Measurements from ENCODE around the gene ATOH8.

ATOH8 gene

DNA sequence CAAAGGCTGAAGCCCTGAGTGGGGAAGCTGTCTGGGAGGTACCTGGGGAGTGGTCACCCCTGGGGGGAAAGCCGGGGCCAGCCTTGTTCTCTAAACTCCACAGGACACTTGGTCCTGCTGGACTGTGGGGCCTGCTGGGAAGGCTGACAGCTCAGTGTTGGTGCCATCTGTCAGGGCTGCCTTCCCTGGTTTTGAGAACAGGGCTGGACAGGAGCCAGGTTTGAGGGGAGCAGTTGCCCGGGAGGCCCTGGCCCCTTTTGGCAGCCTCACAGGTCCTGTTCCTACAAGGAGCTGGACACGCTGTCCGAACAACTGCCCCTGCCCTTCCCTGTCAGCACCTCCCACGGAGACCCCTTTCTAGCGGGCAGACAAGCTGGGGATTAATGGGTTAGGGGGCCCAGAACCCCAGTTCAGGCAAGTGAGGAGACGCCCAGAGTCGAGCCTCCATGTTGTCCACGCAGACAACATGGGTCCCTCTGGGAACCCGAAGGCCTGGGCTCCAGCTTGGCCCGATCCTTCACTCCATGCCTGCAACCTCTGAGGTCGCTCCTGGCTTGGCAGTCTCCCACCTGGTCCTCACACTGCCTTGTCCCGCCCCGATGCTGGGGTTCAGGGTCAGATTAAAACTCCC, 40.8 kb downstream of the ATOH8 start:
- no peak for TF ChIP-seq CTCF (IDR thresholded peaks at IDR 0.05; ENCODE audit: low read depth, low read length, missing control alignments)
- no peak overlapping the region for H3K4me3 ChIP-seq (ENCODE audit: low read depth, low read length)
- no peak overlapping the region for H3K27ac ChIP-seq
- in situ Hi-C loops (cut with HindIII; ENCODE audit: low pct_ligation_motif_present, low sequenced_read_pairs) = no loop called here
- H3K27me3 ChIP-seq (replicated peaks) = no peaks in the 10 kb centered on the region
- no peaks in the 10 kb centered on the region for H3K36me3 ChIP-seq (replicated peaks)
- no peak for DNase-seq

DNA sequence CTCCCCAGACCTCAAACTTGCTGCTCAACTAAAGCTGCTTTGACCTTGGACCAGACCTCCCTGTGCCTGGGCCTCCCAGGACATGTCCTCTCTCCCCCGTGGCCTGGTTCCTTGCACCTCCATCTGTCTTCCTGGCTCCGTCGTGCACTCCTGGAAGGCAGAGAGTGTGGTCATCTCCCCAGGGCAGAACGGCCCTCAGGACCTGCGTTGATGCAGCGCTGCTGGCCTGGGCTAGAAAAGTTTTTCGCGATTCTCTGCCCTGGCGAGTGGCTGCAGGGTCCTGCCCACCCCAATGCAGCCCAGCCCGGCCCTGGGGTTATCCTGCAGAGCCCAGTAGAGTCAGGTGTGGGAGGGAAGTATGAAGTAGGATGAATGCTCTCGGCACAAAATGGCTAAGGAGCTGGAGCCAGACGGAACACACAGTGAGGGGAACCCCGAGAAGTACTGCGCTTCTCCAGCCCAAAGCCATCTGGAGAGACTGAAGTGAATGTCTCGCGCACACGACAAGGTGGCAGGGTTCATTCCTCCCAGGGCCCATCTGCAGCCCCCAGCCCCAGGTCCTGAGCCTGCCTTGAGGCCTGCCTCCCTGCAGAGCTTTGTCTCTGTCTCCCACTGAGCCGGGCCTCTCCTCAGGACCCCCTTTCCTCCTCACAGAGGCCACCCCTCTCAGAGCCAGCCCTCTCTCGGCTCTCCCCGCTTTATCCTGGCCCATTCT, 41.7 kb downstream of the ATOH8 start:
- no peak for DNase-seq
- no peak overlapping the region for H3K27ac ChIP-seq
- no peaks in the 10 kb centered on the region for H3K36me3 ChIP-seq (replicated peaks)
- H3K27me3 ChIP-seq (replicated peaks) = no peaks in the 10 kb centered on the region
- no peak for TF ChIP-seq CTCF (IDR thresholded peaks at IDR 0.05; ENCODE audit: low read depth, low read length, missing control alignments)
- no peak overlapping the region for H3K4me3 ChIP-seq (ENCODE audit: low read depth, low read length)
- in situ Hi-C loops (cut with HindIII; ENCODE audit: low pct_ligation_motif_present, low sequenced_read_pairs) = no loop called here

GRCh38 chr2:85796046-85796340, 42.2 kb downstream of the ATOH8 start:
- no peak for TF ChIP-seq CTCF (IDR thresholded peaks at IDR 0.05; ENCODE audit: low read depth, low read length, missing control alignments)
- DNase-seq = no peak
- in situ Hi-C loops (cut with HindIII; ENCODE audit: low pct_ligation_motif_present, low sequenced_read_pairs) = no loop called here
- no peaks in the 10 kb centered on the region for H3K36me3 ChIP-seq (replicated peaks)
- no peak overlapping the region for H3K4me3 ChIP-seq (ENCODE audit: low read depth, low read length)
- no peaks in the 10 kb centered on the region for H3K27me3 ChIP-seq (replicated peaks)
- no peak overlapping the region for H3K27ac ChIP-seq

GRCh38 chr2:85796341-85797262, 42.8 kb downstream of the ATOH8 start:
- no peak overlapping the region for H3K4me3 ChIP-seq (ENCODE audit: low read depth, low read length)
- H3K27ac ChIP-seq = no peak overlapping the region
- H3K27me3 ChIP-seq (replicated peaks) = no peaks in the 10 kb centered on the region
- no peaks in the 10 kb centered on the region for H3K36me3 ChIP-seq (replicated peaks)
- no peak for DNase-seq
- no peak for TF ChIP-seq CTCF (IDR thresholded peaks at IDR 0.05; ENCODE audit: low read depth, low read length, missing control alignments)
- in situ Hi-C loops (cut with HindIII; ENCODE audit: low pct_ligation_motif_present, low sequenced_read_pairs) = no loop called here

DNA sequence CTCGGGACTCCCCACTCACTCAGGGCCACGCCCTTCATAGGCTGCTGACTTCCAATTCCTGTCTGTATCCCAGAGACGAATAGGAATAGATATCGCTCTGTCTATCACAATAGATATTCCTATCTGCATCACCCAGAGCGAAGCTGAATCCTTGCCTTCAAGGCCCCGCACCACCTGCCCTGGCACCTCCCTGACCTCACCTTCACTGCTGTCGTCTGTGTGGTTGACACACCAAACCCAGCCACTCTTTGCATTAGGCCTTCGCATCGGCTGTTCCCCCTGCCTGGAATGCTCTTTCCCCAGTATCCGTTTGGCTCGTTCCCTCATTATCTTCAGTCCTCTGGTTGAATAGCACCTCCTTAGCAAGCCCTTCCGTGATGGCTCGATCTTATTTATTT, 43.5 kb downstream of the ATOH8 start:
- Histone ChIP-seq H3K27ac (no peak overlapping the region), H3K27me3 (replicated peaks) (no peaks in the 10 kb centered on the region), H3K36me3 (replicated peaks) (no peaks in the 10 kb centered on the region), H3K4me3 (ENCODE audit: low read depth, low read length) (no peak overlapping the region)
- DNase-seq = no peak
- no peak for TF ChIP-seq CTCF (IDR thresholded peaks at IDR 0.05; ENCODE audit: low read depth, low read length, missing control alignments)
- in situ Hi-C loops (cut with HindIII; ENCODE audit: low pct_ligation_motif_present, low sequenced_read_pairs) = no loop called here
